HL-60 (cell line): Measurements from ENCODE around the gene TOR2A.

Source experiments
- DNase-seq, 2 experiments: peaks; one replicate each; pipeline ENCODE4 v3.0.0-alpha.2; 2010 to 2020; ENCODE audit warnings: low read depth in 1 of 2, low spot score in 1 of 2
- H3K27ac ChIP-seq: fragments of 250-450 bp; sonication (Bioruptor Pico); replicated peaks from 2 replicates; pipeline ENCODE4 v1.5.1; 2020; ENCODE audit warnings: mild to moderate bottlenecking, moderate library complexity
- H3K27me3 ChIP-seq: fragments of 250-450 bp; sonication (Bioruptor Pico); 2 replicates; pipeline ENCODE4 v1.5.1; 2021; ENCODE audit warnings: mild to moderate bottlenecking, moderate library complexity; ENCODE audit not compliant: insufficient read depth, poor library complexity, severe bottlenecking
- H3K4me3 ChIP-seq: replicated peaks from 2 replicates; pipeline ENCODE4 v1.5.1; 2011; ENCODE audit warnings: mild to moderate bottlenecking, control low read depth, low read length; ENCODE audit not compliant: insufficient read depth
- GABPA ChIP-seq: IDR thresholded peaks from 2 replicates; pipeline ENCODE4 v1.6.1; 2012; ENCODE audit warnings: low read depth
- POLR2AphosphoS5 ChIP-seq: IDR thresholded peaks from 2 replicates; pipeline ENCODE4 v1.6.1; 2012; ENCODE audit warnings: low read depth
- SPI1 ChIP-seq: IDR thresholded peaks from 2 replicates; pipeline ENCODE4 v1.6.1; 2012; ENCODE audit warnings: low read depth, mild to moderate bottlenecking, borderline replicate concordance
- TF ChIP-seq, protein P1 (sequence below): IDR thresholded peaks from one replicate; pipeline ENCODE4 v1.5.1; 2011; ENCODE audit warnings: low read length, control low read depth, inconsistent platforms; ENCODE audit not compliant: insufficient read depth
- TF ChIP-seq, protein P2 (sequence below): IDR thresholded peaks from 2 replicates; pipeline ENCODE4 v1.6.1; 2012; ENCODE audit warnings: low read depth; ENCODE audit not compliant: insufficient replicate concordance

TOR2A gene

DNA sequence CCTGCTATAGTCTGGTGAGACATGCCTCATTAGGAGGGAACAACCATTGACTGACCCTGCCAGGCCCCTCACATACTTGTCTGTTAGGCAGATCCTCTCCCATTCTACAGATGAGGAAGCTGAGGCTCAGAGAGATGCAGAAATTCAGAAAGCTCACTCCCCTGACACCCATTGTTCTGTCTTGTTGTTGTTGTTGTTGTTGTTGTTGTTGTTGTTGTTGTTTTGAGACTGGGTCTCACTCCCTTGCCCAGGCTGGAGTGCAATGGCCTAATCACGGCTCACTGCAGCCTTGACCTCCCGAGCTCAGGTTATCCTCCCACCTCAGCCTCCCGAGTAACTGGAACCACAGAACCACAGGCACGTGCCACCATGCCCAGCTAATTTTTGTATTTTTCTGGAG lies 41.4 kb downstream of the TOR2A start:
- H3K27me3 ChIP-seq, result no peaks in the 10 kb centered on the region
- no peak for DNase-seq
- H3K4me3 ChIP-seq, result no peak overlapping the region
- no peak overlapping the region for H3K27ac ChIP-seq
- TF ChIP-seq POLR2AphosphoS5, result no peak
- TF ChIP-seq, protein P1, sequence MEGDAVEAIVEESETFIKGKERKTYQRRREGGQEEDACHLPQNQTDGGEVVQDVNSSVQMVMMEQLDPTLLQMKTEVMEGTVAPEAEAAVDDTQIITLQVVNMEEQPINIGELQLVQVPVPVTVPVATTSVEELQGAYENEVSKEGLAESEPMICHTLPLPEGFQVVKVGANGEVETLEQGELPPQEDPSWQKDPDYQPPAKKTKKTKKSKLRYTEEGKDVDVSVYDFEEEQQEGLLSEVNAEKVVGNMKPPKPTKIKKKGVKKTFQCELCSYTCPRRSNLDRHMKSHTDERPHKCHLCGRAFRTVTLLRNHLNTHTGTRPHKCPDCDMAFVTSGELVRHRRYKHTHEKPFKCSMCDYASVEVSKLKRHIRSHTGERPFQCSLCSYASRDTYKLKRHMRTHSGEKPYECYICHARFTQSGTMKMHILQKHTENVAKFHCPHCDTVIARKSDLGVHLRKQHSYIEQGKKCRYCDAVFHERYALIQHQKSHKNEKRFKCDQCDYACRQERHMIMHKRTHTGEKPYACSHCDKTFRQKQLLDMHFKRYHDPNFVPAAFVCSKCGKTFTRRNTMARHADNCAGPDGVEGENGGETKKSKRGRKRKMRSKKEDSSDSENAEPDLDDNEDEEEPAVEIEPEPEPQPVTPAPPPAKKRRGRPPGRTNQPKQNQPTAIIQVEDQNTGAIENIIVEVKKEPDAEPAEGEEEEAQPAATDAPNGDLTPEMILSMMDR, result no peak
- TF ChIP-seq GABPA, result no peak
- TF ChIP-seq, protein P2, sequence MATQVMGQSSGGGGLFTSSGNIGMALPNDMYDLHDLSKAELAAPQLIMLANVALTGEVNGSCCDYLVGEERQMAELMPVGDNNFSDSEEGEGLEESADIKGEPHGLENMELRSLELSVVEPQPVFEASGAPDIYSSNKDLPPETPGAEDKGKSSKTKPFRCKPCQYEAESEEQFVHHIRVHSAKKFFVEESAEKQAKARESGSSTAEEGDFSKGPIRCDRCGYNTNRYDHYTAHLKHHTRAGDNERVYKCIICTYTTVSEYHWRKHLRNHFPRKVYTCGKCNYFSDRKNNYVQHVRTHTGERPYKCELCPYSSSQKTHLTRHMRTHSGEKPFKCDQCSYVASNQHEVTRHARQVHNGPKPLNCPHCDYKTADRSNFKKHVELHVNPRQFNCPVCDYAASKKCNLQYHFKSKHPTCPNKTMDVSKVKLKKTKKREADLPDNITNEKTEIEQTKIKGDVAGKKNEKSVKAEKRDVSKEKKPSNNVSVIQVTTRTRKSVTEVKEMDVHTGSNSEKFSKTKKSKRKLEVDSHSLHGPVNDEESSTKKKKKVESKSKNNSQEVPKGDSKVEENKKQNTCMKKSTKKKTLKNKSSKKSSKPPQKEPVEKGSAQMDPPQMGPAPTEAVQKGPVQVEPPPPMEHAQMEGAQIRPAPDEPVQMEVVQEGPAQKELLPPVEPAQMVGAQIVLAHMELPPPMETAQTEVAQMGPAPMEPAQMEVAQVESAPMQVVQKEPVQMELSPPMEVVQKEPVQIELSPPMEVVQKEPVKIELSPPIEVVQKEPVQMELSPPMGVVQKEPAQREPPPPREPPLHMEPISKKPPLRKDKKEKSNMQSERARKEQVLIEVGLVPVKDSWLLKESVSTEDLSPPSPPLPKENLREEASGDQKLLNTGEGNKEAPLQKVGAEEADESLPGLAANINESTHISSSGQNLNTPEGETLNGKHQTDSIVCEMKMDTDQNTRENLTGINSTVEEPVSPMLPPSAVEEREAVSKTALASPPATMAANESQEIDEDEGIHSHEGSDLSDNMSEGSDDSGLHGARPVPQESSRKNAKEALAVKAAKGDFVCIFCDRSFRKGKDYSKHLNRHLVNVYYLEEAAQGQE, result no peak
- TF ChIP-seq SPI1, result no peak

DNA sequence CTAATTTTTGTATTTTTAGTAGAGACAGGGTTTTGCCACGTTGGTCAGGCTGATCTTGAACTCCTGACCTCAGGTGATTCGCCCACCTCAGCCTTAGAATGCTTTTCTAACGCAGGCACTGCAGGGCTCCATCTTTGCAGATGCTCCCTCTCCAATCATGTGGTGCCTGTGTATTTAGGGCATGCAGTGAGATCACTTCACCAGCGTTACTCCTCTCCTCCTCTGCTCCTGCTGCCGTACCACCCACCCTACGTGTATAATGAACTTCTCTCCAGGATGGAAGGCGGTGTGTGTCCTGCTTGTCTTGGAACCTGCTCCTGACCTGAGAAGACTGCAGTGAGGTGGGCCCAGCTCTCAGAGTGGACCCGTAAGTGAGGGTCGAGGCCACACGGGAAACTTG lies 42.0 kb downstream of the TOR2A start:
- H3K4me3 ChIP-seq, result no peak overlapping the region
- TF ChIP-seq POLR2AphosphoS5 (no peak), SPI1 (no peak), GABPA (no peak)
- TF ChIP-seq, protein P2, result no peak
- TF ChIP-seq, protein P1, result no peak
- no peak for DNase-seq
- H3K27ac ChIP-seq, result no peak overlapping the region
- H3K27me3 ChIP-seq, result no peaks in the 10 kb centered on the region

DNA sequence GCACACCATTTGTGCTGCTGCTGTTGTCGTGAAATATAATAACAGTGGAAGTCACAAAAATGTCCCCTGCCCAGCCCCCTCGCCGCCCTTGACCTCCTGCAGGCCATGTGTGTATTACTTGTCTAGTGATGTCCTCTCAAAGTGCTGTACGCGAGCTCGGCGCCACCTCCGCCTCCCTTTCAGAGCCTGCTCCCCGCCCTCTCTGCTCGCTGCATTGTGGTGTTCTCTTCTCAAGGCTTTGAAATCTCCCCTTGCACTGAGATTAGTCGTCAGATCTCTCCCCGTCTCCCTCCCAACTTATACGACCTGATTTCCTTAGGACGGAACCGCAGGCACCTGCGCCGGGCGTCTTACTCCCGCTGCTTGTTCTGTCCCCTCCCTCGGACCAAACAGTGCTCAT lies 43.0 kb downstream of the TOR2A start:
- DNase-seq, result no peak
- TF ChIP-seq, protein P2, result no peak
- TF ChIP-seq GABPA (no peak), POLR2AphosphoS5 (no peak), SPI1 (no peak)
- TF ChIP-seq, protein P1, result no peak
- no peak overlapping the region for H3K4me3 ChIP-seq
- H3K27ac ChIP-seq, result no peak overlapping the region
- no peaks in the 10 kb centered on the region for H3K27me3 ChIP-seq
